ENCODE measurements around the gene IMMP2L. TPM values are rescaled to one million over a fixed set of nuclear protein-coding genes. Genes with fewer than 3 reads are reported as not detected.

Gene IMMP2L
- total RNA-seq, 3 donors from 2014 or later (not counting 1 experiment from before 2014, with no cell fraction given) = 6.9 to 9.2 (median 8.7) TPM

GRCh38 chr7:111374027-111374426 is 188.3 kb downstream of the IMMP2L start:
- Histone ChIP-seq H3K36me3 (ENCODE audit: control insufficient read depth, insufficient read depth, low read length) (no peaks in the 10 kb centered on the region), H3K4me3 (ENCODE audit: low read length) (no peak overlapping the region), H3K27me3 (ENCODE audit: control insufficient read depth, insufficient read depth, low read length) (no peaks in the 10 kb centered on the region), H3K27ac (ENCODE audit: low read length) (no peak overlapping the region), H3K9me3 (ENCODE audit: control insufficient read depth, insufficient read depth, low read length) (no peaks in the 10 kb centered on the region), H3K4me1 (ENCODE audit: control insufficient read depth, insufficient read depth, low read length) (no peaks in the 10 kb centered on the region)
- TF ChIP-seq, protein P1, sequence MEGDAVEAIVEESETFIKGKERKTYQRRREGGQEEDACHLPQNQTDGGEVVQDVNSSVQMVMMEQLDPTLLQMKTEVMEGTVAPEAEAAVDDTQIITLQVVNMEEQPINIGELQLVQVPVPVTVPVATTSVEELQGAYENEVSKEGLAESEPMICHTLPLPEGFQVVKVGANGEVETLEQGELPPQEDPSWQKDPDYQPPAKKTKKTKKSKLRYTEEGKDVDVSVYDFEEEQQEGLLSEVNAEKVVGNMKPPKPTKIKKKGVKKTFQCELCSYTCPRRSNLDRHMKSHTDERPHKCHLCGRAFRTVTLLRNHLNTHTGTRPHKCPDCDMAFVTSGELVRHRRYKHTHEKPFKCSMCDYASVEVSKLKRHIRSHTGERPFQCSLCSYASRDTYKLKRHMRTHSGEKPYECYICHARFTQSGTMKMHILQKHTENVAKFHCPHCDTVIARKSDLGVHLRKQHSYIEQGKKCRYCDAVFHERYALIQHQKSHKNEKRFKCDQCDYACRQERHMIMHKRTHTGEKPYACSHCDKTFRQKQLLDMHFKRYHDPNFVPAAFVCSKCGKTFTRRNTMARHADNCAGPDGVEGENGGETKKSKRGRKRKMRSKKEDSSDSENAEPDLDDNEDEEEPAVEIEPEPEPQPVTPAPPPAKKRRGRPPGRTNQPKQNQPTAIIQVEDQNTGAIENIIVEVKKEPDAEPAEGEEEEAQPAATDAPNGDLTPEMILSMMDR (IDR thresholded peaks at IDR 0.05) = no peak
- Mint-ChIP-seq H3K27ac (no peak overlapping the region), H3K4me1 (peaks cover 0 to 4% of the 10 kb centered on the region in 2 donors), H3K9me3 (peaks cover 2 to 6% of the 10 kb centered on the region in 2 donors), H3K36me3 (no peaks in the 10 kb centered on the region), H3K4me3 (no peak overlapping the region), H3K27me3 (ENCODE audit: low read depth in 2 of 2) (no peaks in the 10 kb centered on the region)
- DNase-seq = no peak
- ATAC-seq = no peak
- intact Hi-C loops (cut with micrococcal nuclease) = no loop called here

- intact Hi-C loops (cut with micrococcal nuclease) = no loop called here
- H3K4me1 Mint-ChIP-seq = peaks cover 0 to 4% of the 10 kb centered on the region in 2 donors
Measured at GRCh38 chr7:111371437-111371836, 190.9 kb downstream of the IMMP2L start.

DNA sequence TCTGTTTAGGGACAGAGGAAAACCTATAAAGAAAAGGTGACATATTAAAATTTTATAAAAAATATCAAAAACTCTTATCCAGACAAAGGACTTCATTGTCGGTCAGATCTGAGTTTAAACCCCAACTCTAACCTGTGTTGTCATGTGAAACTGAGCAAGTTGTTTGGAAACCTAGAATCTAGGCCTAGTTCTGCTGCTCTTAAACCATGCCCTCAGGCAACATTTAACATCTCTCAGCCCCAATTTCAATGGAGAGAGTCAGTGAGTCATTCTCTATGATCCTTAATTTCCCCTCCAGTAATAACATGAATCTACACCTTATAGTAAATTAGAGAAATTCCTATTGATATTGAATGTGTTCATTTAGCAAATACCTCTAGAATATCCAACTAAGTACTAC is 192.3 kb downstream of the IMMP2L start:
- Histone ChIP-seq H3K36me3 (ENCODE audit: control insufficient read depth, insufficient read depth, low read length) (no peaks in the 10 kb centered on the region), H3K27ac (ENCODE audit: low read length) (no peak overlapping the region), H3K4me3 (ENCODE audit: low read length) (no peak overlapping the region), H3K9me3 (ENCODE audit: control insufficient read depth, insufficient read depth, low read length) (no peaks in the 10 kb centered on the region), H3K27me3 (ENCODE audit: control insufficient read depth, insufficient read depth, low read length) (no peaks in the 10 kb centered on the region), H3K4me1 (ENCODE audit: control insufficient read depth, insufficient read depth, low read length) (no peaks in the 10 kb centered on the region)
- Mint-ChIP-seq H3K9me3 (peaks cover 0 to 9% of the 10 kb centered on the region in 2 donors), H3K4me3 (no peak overlapping the region), H3K27ac (no peak overlapping the region), H3K36me3 (no peaks in the 10 kb centered on the region), H3K27me3 (ENCODE audit: low read depth in 2 of 2) (no peaks in the 10 kb centered on the region), H3K4me1 (peaks cover 0 to 4% of the 10 kb centered on the region in 2 donors)
- TF ChIP-seq, protein P1 (IDR thresholded peaks at IDR 0.05) = no peak
- ATAC-seq = no peak
- intact Hi-C loops (cut with micrococcal nuclease) = no loop called here
- 100% methylated on average over 1 of the region's 1 CpG for WGBS (ENCODE audit: insufficient coverage)
- no peak for DNase-seq

More at GRCh38 chr7:111371437-111371836, 190.9 kb downstream of the IMMP2L start:
- no peak for DNase-seq
- H3K27ac Mint-ChIP-seq = no peak overlapping the region
- TF ChIP-seq, protein P1 (IDR thresholded peaks at IDR 0.05) = no peak
- Histone ChIP-seq H3K4me1 (ENCODE audit: control insufficient read depth, insufficient read depth, low read length) (no peaks in the 10 kb centered on the region), H3K9me3 (ENCODE audit: control insufficient read depth, insufficient read depth, low read length) (no peaks in the 10 kb centered on the region), H3K4me3 (ENCODE audit: low read length) (no peak overlapping the region), H3K27ac (ENCODE audit: low read length) (no peak overlapping the region), H3K36me3 (ENCODE audit: control insufficient read depth, insufficient read depth, low read length) (no peaks in the 10 kb centered on the region), H3K27me3 (ENCODE audit: control insufficient read depth, insufficient read depth, low read length) (no peaks in the 10 kb centered on the region)
- 100% methylated on average over 1 of the region's 1 CpG for WGBS (ENCODE audit: insufficient coverage)
- H3K27me3 Mint-ChIP-seq (ENCODE audit: low read depth in 2 of 2) = no peaks in the 10 kb centered on the region
- no peak for ATAC-seq
- H3K9me3 Mint-ChIP-seq = peaks cover 0 to 9% of the 10 kb centered on the region in 2 donors
- H3K4me3 Mint-ChIP-seq = no peak overlapping the region
- no peaks in the 10 kb centered on the region for H3K36me3 Mint-ChIP-seq

- WGBS (ENCODE audit: insufficient coverage) = 96% methylated on average over 2 of the region's 3 CpGs
- Histone ChIP-seq H3K4me3 (ENCODE audit: low read length) (no peak overlapping the region), H3K36me3 (ENCODE audit: control insufficient read depth, insufficient read depth, low read length) (no peaks in the 10 kb centered on the region), H3K27me3 (ENCODE audit: control insufficient read depth, insufficient read depth, low read length) (no peaks in the 10 kb centered on the region), H3K4me1 (ENCODE audit: control insufficient read depth, insufficient read depth, low read length) (no peaks in the 10 kb centered on the region), H3K27ac (ENCODE audit: low read length) (no peak overlapping the region), H3K9me3 (ENCODE audit: control insufficient read depth, insufficient read depth, low read length) (no peaks in the 10 kb centered on the region)
- Mint-ChIP-seq H3K9me3 (peaks cover 2 to 9% of the 10 kb centered on the region in 2 donors), H3K4me3 (no peak overlapping the region), H3K27me3 (ENCODE audit: low read depth in 2 of 2) (no peaks in the 10 kb centered on the region), H3K4me1 (peaks cover 0 to 4% of the 10 kb centered on the region in 2 donors), H3K36me3 (no peaks in the 10 kb centered on the region), H3K27ac (no peak overlapping the region)
- TF ChIP-seq, protein P1 (IDR thresholded peaks at IDR 0.05) = no peak
- intact Hi-C loops (cut with micrococcal nuclease) = no loop called here
- ATAC-seq (no peak), DNase-seq (no peak)
Measured at GRCh38 chr7:111368381-111369065, 193.8 kb downstream of the IMMP2L start.
